NCI-H2171 treated with DMSO at 0.1 percent for 48 hours (cell line): ENCODE measurements around the gene ZNF496.
"Not testable (repeated sequence)": the region's sequence is repeated elsewhere in the genome, so short reads cannot be mapped to it uniquely, and the experiment has no call there.

ENCODE experiments used
- DNase-seq: peaks from one replicate; lab custom pipeline; 2025; lab: John Stamatoyannopoulos, UW

The ZNF496 gene

DNA sequence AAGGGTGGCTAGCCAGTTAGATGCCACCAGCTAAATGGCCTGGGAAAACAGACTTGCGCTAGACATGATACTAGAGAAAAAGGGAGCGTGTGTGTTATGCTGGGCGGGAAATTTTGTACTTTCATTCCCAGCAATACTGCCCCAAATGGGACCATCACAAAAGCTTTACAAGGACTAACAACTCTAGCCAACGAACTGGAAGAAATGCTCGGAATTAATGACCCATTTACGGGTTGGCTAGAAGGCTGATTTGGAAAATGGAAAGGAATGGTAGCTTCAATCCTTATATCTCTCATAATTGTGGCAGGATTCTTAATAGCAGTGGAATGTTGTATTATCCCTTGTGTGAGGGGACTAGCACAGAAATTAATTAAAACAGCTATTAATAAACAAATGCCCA, 27.9 kb upstream of the ZNF496 start:
- no peak for DNase-seq

- no peak for DNase-seq
Observed at GRCh38 chr1:247358920-247359319, 27.3 kb upstream of the ZNF496 start.

DNA sequence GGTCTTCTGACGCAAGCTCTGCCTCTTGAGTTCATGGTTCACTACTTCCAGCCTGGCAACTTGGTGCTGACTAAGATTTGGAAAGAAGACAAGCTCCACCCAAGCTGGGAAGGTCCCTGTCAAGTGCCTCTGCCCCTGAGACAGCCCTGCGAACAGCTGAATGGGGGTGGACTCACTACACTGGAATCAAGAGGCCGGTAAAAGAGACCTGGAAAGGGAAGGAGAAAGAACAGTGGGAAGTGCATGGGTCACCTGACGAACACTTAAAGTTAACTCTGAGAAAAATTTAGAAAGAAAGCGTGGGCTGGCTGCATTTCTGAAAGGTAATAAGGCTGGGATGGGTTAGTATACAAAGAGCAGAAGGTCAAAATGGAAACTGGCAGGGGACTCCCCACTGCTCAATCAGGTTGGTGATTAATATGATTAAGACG, 26.1 kb upstream of the ZNF496 start:
- no peak for DNase-seq

DNA sequence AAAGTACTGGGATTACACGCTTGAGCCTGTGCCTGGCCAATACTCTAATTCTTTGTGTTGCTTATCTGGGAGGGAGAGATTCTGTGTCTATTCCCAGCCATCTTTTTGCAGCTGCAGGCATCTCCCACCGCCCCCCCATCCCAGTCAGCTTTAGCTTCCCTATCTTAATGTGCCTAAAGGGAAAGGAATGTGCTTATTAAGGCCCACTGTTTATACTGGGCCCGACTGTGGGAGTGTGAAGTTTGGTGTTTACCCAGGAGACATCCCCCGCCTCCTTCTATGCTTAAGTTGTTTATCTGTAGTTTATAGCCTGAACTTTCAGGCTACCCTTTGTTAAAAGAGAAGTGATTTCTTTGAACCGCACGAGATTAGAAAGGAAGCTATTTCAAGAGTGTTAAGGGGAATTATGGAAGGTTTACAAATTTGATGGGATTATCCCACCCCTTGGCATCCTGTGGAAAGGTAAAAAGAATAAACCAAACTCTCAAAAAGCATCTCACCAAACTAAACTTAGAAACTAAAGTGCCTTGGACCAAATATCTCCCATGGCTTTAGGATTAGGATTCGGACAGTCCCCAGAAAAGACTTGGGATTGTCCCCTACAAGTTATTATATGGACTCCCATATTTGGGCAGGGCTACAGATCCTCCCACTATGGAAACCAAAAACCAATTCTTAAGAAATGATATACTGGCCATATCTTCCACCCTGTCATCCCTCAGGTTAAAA, 25.5 kb upstream of the ZNF496 start:
- no peak for DNase-seq

DNA sequence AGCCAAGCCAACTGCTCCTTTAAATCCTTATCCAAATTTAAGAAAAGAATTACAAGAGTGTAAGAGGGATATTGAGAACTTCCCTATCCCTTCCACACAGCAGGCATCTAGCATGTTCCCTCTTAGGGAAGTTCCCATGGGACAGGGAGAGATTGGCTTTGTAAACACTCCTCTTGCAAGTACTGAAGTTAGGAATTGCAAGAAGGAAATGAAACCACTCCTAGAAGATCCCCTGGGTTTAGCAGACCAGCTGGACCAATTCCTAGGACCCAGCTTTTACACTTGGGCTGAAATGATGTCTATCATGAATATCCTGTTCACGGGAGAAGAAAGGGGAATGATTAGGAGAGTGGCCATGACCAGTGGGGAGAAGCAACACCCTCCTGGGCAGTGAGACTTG, 23.5 kb upstream of the ZNF496 start:
- not testable (repeated sequence) for DNase-seq

- no peak for DNase-seq
Observed at GRCh38 chr1:247352175-247352574, 20.5 kb upstream of the ZNF496 start.

- no peak for DNase-seq
Observed at GRCh38 chr1:247350587-247350986, 18.9 kb upstream of the ZNF496 start.

DNA sequence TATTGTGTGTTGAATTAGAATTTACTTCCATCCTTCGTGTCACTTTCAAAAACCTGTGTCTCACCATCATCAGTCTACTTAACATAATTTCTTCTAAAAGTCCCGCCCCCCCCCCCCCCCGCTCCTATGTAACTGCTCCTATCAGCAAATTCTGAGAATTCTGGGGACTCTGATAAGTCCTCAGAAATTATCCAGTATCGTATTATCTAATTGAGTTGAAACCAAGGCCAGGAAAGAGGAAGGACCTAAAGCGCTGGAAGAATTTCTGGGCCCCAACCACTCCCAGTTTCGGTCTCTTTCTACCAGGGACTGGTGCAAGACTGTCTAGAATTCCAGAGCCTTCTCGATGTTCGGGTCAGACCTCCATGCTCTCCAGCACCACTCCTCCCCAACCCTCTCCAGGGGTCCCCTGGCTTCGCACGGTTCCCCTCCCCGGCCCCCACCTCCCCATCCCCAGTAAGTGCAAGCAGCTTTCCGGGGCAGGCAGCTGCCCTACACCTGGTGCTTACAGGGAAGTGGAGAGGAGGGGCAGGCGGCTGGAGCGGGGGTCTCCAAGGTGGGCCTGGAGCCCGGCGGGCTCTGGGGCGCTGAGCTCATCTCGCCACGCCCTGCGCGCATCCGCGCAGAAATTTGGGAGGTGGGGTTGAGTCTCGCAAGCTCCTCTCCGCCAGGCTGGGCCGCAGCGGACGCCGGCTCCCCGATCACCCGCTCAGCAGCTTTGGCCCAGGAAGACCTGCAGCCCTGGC, 16.0 kb upstream of the ZNF496 start:
- DNase-seq: no peak

DNA sequence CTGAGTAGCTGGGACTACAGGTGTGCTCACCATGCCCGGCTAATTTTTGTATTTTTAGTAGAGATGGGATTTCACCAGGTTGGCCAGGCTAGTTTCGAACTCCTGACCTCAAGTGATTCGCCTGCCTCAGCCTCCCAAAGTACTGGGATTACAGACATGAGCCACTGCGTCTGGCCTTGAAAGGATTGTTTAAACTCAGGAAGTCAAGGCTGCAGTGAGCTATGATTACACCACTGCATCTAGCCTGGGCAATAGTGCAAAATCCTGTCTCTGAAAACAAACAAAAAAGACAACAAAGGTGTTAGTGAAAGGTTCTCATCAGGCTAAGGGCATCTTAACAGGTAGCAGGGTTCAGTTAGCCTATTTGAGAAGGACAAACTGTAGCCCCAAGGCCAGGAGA, 14.2 kb upstream of the ZNF496 start:
- DNase-seq: no peak

DNA sequence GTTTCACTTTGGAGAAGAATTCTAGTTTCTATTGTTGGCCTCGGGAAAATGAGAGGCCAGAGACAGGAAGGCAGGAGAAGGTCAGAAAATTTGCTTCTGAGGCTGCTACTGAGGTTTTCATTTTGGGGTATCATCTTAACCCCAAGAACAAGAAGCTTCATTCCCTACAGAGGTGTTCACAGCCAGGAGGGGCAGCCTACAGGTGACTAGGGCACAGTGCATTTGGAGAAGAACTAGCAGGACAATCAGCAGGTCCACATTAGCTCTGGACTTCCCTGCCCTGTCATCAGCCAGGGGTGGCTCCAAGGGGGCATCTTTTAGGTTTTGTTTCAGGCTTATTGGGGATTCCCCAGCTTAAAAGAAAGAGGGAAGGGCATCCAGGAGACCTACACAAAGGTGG, 12.1 kb upstream of the ZNF496 start:
- DNase-seq: no peak

DNA sequence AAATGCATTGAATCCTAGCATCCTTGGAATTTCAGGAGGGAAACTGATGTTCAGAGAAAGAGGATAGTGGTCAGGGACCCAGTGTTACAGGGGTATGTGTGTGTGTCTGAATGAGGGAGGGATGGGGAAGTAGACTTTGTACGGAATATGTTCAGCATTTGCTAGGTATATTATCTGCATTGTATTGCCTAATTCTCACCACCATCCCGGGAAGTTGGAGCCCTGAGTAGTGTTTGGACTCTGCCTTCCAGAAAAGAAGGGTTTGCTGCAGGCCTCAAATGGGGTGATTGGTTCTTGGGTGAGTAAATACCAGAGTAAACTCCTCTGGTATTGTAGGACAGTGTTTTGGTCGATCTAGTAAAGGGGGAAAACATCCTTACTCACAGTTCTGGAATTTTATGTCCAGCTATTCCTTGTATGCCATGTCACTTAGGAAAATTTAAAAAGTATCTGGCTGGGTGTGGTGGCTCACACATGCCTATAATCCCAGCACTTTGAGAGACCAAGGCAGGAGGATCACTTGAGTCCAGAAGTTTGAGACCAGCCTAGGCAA, 7.1 kb upstream of the ZNF496 start:
- DNase-seq: no peak

- no peak for DNase-seq
Observed at GRCh38 chr1:247337961-247338360, 6.3 kb upstream of the ZNF496 start.

GRCh38 chr1:247337250-247337746, 5.6 kb upstream of the ZNF496 start:
- no peak for DNase-seq

DNA sequence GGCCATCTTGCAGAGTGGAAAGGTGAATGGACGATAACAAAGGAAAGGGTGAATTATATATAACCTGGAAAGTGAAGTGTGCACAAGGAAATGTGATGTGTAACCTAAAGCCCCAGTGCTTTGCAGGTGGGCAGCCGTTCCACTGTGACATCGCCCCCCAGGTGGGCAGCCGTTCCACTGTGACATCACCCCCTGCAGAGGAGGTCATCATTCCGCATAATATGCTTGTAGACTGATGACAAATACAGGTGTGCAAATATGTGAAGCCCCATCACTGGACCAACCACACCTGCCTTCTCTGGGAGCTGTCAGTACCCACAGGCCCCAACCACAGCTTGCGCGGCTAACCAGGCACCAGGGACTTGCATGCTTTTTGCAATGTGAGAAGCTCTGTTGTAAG, 4.7 kb upstream of the ZNF496 start:
- no peak for DNase-seq

DNA sequence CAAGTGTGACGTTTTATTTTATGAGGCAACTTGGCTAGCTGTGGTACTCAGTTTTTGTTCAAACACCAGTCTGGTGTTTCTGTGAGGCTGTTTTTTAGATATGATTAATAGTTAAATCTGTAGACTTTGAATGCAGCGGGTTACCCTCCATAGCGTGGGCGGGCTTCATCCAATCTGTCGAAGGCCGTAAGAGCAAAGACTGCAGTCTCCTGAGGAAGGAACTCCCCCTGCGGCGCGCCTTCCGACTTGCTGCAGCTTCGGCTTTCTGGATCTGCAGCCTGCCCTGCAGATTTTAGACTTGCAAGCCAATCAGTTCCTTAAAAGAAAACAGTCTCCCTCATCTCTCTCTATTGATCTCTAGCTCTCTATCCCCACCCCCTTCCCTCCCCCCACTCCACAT, 4.2 kb upstream of the ZNF496 start:
- no peak for DNase-seq

GRCh38 chr1:247334378-247335133, 2.9 kb upstream of the ZNF496 start:
- DNase-seq: peak; percentile 30

DNA sequence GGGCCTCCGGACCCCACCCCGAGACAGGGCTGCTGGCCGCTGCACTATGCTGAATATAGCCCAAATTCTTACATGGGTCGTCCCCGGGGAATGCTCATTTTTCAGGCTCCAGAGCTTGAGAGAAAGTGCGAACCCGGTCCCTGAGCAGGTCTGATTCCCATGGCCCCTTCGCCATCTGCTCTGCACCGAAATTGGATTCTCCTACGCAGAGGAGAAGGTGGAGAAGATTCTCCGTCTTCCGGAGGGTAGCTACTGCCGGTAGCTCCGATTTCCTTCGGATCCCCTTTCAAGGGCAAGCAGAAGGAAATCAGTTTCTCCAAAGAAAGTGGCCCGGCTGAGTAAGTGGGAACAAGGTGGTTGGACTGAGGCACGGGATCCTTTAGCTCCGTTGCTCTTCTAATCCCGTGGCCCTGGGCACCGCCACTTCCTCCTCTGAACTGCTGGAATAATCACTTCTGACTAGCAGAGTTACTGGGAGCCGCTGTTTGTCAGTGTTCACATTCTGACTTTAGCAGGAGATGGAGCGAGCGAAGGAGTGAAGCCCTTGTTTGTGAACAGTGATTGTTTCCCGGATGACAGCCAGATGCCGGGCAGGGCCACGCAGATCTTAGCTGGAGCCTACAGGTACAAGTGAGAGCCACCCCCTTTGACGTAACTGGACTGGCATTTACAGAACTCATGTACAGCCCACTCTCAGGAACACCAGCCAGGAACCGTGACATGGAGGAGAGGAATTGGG, 1.1 kb upstream of the ZNF496 start:
- peak; percentile 71 for DNase-seq

GRCh38 chr1:247332215-247332622, 552 bp upstream of the ZNF496 start:
- DNase-seq: peak; percentile 55

DNA sequence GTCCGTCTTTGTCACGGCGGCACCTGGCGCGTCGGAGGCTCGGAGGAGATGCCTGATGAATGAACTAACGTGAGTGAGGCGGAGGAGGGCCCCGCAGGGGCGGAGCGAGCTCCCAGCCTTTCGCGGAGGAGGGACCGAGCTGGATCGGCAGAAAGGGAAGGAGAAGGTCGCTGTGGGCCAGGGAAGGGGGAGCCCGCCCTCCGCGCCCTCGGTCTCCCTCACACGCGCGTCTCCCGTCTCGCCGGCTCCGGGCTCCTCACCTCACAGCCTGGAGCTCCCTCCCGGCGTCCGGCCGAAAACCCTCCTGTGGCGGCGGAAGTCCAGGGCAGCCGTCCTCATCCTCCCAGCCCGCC, 519 bp downstream of the ZNF496 start:
- peak; percentile 77 for DNase-seq

DNA sequence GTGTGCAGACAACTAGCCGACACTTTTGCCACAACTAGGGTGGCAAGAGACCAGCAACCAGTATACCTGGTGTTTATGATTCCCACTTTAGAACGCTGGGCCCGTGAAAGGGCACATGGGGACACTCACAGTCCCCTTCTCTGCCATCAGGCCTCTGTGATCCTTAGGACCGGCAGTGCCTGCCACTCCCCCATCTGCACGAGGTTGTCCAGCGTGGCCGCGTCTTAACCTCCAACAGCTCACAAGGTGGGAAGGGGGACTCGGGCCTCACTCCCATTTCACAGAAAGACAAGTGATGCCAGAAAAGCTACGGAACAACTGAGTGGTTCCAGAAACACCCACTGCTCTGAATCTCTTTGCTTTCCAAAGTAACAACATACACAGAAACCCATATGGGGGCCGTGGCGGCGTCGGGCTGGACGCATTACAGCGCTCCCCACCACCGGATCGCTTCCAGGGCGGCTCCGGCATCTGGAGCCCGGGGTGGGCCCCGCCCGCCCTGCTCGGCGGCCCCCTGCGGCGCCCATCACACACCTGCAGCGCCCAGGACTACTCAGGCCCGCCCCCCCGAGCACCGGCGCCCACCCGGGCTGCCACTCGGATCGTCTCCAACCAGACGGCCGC, 1.0 kb downstream of the ZNF496 start:
- DNase-seq: no peak

DNA sequence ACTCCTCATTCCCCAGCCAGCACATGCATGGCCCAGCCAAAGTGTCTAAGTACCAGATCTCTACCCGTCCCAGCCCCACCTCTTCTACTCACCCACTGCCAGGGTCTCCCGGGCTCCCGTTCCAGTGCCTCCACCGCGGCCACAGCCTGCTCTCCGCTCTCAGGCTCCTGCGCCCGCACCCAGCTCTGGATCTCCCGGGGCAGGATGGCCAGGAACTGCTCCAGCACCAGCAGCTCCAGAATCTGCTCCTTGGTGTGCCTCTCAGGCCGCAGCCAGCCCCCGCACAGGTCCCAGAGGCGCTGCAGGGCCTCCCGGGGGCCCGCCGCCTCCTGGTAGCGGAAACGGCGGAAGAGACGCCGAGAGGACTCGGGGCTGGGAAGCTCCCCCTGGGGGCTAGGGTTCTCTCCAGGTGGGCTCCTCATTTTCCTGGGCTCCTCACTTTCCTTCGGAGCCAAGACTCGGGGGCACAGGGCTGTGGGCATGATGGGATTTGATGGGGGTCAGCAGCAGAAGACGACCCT, 2.5 kb downstream of the ZNF496 start:
- no peak for DNase-seq
